Activated CD8-positive, alpha-beta memory T cell treated with anti-CD3 and anti-CD28 coated beads, Interleukin-2, amount 50 U/mL, for 1 hour (primary cell): ENCODE measurements around the gene TRDMT1.

Source experiments
- DNase-seq: peaks from one replicate; pipeline ENCODE4 v3.0.0-alpha.2; 2020; ENCODE audit errors: extremely low read depth

TRDMT1 gene

DNA sequence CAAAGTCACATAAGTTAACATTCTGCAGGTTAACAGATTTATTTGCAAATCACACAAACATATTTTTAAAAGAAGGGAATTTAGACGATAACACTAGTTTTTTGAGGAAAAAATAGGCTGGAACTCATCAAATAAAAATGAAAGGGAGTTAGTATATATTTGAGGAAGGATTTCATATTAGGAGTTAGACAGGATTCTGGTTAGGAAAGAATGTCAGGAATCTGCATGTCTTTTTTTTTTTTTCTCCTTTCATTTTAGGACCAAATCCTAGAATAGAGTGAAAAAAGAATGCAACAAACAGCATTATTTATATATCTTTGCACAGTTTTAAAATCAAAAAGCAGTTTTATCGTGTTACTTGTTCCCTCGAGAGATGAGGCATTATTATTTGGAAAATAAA is 8.9 kb upstream of the TRDMT1 start:
- DNase-seq, result no peak

DNA sequence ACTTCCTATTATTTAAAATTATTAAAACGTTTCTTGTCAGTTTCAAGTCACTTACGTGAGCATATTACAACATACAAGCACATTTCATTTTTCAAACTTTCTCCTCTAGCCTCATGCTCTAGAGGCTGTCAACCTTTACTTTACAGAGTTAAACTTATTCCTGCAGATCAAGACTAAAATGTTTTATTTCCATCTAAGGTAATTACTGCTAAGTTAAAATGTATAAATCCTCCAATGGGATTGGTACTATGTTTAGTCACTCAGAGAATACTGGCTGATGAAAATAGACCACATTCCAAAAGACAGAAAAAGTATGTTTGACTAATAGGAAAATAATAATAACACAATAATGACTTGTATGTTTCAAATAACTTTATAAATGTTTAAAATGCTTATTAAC is 8.4 kb upstream of the TRDMT1 start:
- no peak for DNase-seq

DNA sequence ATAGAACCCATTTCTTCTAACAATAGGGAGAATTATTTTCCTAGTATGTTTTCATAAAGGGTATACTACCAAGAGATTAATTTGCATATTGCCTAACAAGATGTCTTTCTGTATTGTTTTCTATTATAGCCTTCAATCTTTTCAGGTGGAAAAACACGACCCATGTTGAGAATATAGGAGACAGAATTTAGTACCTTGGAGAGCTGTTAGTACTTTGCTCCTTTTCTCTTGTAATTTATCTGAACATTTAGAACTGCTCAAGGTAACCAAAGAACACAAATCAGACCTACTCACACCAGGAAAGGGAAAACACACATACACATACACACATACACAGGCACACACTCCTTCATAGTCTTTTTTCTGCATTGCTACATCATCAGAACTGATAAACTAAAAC is 7.8 kb upstream of the TRDMT1 start:
- no peak for DNase-seq

DNA sequence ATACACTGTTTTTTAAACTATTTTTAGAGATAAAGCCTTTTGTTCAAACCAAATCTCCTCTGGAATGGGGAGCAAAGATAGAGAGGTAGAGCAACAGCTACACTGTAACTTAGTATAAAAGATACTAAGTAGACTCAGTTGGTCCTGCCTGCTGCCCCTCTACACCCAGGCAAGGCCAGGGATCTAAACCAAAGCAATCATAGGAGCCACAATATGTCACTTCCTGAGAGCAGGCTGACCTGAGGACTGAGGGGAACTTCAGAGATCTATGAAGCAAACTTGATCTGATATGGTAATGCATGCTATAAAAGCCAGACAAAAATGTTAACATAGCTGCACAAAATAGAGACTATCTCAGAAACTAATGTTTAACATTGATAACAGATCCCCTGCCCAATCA is 7.0 kb upstream of the TRDMT1 start:
- no peak for DNase-seq

DNA sequence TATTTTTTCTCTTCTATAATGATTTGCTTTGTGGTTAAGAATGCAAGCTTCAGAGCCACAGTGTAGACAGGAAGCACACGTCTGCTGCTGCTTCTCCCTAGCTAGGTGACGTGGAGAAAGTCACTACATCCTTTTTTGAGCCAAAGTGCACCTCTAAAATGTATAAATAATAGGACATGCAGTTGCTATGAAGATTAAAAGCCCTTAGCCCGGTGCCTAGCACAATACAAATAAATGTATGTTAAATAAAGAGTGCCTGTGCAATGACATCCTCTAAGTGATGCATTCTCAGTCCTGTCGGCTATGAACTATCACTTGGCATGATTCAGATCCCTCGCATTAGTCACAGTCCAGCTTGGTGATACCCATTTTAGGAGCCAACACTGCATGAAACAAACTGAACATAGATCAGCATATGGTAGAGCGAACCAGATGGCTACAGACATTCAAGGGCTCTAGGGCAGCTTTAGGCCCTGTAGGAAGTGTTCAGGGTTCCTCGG is 4.8 kb upstream of the TRDMT1 start:
- peak; percentile 39 for DNase-seq

DNA sequence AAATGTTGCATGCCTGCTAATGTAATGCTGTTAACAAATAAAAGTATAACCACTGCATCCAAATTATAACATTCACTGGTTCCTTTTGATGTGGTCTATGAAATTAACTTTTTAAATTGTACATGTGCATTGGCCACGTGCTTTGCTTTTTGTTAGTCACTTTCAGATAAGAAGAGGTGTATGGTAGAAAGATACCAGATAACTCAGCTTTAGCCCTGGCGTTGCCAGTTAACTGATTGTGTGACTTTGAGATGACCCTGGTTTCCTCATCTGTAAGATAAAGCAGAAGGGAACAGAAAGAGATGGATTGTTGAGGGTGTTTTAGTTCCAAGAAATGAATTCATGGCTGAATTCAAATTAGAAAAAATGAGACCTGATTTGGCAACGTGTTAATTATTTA is 1.9 kb upstream of the TRDMT1 start:
- no peak for DNase-seq

DNA sequence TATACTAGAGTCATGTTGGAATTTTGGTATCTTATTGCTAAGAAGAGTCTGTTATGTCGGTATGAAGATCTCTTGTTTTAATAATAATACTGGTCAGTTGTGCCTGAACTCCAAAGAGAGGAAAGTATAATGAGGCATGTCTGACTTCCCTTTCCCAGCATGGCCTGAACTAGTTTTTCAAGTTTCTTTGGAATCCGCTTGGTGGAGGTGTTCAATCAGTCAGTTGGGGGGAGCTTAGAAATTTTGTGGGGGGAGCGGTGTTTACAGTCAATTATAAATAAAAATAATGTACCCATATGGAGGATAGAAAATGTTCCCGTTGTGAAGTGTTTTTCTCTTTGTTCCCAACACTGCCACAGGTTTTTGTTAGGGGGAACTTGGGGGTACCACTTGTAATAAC is 1.5 kb upstream of the TRDMT1 start:
- no peak for DNase-seq

DNA sequence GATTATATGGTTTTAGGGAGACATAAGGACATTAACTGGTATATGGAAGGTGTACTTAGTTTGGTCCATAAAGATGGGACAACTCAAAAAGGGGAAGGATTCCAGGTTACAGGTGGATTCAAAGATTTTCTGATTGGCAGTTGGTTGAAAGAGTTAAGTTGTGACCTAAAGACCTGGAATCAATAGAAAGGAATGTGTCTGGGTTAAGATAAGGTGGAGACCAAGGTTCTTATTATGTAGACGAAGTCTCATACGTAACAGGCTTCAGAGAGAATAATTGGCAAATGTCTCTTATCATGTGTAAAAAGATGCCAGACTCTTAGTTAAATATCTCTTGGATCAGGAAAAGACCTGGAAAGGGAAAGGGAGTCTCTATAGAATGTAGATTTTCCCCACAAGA is 1.0 kb upstream of the TRDMT1 start:
- DNase-seq, result no peak

DNA sequence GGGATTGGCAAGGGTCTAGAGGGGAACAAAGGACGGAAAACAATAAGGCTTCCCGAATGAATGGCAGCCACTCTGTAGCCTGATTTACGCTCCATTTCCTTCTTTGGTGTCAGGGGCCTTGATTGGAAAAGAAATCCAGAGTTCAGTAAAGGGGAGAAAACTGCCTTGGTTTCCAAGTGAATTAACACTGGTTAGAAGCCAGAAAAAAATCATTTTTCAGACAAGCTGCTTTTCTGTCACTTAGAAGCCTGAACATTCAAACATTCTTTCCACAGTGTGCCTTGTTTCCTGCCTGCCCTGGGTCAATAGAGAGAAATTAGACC is 283 bp upstream of the TRDMT1 start:
- no peak for DNase-seq

DNA sequence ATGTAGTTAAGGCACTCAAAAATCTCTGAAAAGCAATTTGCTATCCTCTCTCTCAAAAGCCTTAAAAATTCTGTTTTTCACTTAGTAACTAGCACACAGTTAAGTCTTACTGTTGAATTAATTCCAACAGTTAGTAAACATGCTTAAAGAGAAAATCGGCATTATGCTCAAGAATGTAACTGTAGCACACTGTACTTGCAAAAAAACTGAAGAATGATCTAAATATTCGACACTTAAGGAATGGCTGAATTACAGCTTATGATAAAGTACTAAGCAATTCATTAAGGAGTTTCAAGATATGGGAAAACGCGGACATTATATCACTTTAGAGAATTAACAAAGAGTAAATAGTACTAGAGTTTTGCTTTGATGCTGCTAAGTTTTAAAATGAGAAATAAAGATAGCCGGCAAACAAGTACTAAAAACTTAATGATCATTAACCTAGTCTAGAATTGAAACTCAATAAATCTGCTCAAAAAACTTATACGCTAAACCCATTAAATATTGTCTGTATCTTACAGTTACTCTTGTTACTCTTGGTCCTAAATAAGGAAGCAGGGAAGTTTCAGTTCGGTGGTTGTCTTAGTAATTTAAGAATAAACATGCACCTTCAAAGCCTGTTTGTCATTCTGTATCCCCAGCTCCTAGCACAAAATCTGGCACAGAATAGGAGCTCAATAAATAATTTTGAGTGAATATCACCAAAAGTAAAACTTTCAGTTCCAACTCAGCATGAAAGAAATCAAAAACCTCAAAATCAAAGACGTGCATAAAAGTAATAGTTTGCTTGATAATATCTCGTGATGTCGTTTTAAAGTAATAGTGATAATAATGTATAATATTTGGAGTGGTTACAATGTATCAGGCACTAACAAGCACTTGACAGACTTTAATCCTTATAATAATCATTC is 1.2 kb downstream of the TRDMT1 start:
- DNase-seq, result no peak

DNA sequence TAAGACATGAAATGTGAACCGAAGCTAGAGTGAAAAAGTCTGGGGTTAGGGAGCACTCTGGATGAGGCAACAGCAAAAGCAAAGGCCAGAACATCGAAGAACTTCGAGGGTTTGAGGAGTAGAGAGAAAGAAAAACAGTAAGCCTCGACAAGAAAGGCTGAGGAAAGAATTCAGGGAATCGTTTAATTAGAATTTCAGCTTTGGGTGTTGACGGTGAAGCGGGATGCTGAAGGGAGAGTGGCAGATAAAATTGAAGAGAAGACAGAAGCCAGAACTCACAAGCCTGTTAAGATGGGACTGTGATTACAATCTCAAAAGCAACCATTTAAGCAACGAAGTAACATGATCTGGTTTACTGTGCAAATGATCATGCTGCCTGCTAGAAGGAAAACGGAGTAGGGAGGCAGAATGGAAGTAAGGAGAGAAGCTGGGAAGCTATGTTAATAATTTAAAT is 2.1 kb downstream of the TRDMT1 start:
- DNase-seq, result no peak

DNA sequence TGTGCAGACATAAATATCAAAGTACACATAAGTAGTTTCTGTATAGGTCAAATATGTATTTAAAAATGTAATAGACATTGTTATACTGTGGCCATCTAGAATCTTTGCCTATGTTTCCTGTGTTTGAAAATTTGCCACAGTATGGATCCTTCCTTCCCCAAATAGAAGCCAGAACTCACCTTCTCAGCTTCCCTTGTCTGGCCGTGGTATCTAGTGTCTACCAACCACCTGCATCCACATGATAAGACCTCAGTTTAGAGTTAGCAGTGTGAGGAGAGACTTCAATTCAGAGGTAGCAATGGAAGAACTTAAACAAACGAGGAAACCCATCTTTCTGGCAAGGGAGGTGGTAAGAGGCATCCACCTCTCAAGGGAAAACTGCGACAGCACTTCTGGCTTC is 4.9 kb downstream of the TRDMT1 start:
- no peak for DNase-seq

DNA sequence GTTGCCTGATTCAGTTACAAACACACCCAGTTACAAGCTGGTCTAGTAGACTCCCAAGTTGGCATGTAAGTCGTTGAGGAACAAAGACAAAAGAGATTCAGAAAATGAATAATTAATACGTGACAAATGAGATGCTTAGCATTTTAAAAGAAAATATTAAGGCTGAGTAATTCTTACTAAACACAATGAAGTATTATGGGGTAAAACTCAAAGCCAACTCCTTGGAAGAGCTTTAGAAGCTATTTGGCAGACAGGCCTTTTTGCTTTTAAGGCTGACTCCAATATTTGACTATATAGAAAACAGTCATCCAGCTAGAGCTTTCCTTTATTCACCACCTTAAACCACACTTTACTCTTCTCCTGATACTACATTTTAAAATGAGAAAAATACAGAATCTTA is 5.4 kb downstream of the TRDMT1 start:
- no peak for DNase-seq

DNA sequence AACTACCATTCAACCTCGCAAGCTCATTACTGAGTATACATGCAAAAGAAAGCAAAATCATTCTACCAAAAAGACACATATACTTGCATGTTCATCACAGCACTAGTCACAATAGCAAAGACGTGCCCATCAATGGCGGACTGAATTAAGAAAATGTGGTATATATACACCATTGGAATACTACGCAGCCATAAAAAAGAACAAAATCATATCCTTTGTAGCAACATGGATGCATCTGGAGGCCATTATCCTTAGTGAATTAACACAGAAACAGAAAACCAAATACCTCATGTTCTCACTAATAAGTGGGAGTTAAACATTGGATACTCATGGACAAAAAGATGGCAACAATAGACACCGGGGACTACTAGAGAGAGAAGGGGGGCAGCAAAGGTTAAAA is 6.4 kb downstream of the TRDMT1 start:
- no peak for DNase-seq

DNA sequence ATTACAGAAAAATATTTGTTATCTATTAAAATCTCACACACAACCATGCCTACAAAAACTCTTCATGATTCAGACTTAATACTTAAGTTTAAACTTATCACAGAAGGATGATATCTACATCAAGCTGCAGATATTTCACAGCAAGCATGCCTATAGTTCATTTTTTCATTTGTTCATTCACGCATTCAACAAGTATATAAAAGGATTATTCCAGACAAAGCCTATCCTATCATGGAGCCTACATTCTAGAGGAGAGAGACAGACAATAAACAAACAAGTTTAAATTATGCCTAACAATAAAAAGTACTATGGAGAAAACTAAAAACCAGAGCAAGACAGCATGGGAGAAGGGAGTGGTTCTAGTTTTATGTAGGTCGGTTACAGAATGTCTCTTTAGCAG is 10.9 kb downstream of the TRDMT1 start:
- DNase-seq, result no peak

DNA sequence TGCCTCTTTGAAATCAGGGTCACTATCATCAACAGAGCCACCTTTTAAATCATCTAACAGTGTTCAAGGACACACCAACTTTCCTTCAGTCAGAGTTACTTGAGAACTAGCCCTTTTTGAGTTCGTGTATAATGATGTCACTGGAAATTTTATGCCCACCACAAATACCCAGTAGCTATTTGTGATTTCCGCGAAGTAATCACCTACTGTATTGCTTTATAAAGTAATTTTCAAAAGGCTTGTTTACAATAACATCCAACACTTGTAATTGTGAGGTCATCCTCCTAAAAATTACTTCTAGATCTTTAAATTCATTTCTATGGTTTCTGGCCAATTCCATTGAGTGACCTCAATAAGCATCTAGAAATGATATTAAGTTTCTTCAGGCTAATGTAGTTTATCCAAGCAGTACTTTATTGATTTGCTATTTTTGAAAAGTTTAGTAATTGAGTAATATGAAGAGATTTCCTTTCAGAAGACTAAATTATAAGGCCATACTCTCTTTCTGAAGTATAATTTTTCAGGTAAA is 12.8 kb downstream of the TRDMT1 start:
- DNase-seq, result no peak

DNA sequence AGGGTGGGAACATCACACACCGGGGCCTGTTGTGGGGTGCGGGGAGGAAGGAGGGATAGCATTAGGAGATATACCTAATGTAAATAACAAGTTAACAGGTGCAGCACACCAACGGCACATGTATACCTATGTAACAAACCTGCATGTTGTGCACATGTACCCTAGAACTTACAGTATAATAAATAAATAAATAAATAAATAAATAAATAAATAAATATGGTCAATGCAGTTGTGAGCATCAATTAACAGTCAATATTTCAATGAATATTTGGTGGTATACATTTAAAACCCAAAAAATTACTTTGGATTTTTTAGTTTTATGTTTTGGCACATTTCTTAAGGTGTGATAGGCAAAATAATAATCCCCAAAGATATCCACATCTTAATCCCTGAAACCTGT is 15.6 kb downstream of the TRDMT1 start:
- no peak for DNase-seq

DNA sequence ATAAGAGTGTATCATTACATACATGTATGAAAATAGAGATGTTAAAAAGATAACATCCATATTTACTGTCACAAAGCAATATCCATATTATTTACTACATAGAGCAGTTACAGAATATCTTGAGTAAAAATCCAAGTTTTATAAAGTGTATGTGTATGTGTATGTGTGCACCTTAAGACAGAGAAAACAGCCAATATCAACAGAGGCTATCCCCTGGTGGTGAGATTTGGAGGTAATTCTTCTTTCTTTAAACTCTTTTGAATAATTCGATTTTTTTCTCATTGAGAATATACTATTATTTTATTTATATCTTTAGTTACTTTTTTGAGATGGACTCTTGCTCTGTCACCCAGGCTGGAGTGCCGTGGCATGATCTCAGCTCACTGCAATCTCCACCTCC is 18.4 kb downstream of the TRDMT1 start:
- DNase-seq, result no peak

DNA sequence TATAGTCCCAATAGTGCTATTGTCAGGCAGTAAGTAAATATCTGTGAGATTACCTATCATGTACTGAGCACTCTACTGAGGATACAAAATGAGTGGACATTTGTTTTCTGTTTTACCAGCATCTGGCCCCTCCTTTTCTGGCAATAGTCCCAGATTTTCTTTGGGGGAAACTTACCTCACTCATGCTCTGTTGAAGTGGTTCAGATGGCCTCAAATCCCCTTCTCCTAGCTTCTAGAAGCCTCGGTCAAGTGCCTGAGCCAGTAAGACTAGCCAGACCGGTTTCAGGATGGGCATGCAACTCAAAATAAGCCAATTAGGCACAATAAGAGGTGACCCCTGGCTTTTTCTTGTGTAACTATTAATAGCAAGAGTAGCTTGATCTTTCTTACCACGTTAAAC is 19.7 kb downstream of the TRDMT1 start:
- no peak for DNase-seq

DNA sequence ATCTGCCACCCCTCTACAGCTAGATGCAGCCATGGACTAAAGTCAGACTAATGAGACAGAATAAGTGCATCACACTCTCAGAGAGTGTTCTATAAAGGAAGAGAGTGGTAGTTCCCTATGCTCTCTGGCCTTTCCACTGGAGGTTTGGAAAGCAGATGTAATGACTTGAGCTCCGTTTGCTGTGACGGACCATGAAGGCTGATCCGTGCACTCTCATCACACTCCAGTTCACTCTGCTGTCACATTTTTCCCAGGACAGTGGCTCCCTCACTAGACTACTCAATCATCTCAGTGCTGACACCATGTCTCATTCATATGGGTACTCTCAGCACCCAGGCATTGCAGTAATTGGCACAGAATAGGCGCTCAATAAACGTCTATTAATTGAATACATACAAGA is 20.4 kb downstream of the TRDMT1 start:
- DNase-seq, result no peak

DNA sequence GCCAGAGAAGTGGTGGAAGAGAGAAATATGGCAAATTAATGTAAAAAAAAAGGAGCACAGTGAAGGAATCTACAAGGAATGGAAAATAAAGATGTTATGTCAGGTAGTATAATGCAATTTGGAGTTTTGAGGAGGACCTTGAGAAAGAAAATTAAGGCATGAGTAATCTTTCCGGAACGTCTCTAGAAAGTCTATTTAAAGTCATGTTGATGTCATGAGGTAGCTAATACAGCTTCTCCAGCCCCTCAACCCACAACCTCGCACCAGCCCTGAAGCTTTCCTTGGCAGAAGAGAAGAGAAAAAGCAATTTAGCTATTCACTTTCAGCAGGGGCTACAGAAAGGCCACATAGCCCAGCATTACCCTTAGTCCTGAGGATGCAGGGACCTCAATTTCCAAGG is 22.5 kb downstream of the TRDMT1 start:
- no peak for DNase-seq

DNA sequence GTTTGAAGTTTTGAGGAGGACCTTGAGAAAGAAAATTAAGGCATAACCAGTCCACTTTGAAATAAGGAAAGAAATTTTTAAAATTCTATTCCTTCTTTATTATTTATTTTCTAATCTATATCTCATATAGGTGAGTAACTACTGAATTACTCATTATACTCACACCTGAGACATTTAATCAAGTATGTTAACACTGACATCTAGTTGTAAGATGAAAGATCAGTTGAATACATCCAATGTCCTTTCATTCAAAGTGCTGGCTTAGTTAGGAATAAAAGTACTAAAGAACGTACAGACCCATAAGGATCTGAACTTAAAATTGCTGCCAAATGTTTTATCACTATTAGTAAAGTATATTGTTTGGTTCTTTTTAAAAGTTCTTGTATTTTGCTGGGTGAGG is 23.5 kb downstream of the TRDMT1 start:
- DNase-seq, result no peak

DNA sequence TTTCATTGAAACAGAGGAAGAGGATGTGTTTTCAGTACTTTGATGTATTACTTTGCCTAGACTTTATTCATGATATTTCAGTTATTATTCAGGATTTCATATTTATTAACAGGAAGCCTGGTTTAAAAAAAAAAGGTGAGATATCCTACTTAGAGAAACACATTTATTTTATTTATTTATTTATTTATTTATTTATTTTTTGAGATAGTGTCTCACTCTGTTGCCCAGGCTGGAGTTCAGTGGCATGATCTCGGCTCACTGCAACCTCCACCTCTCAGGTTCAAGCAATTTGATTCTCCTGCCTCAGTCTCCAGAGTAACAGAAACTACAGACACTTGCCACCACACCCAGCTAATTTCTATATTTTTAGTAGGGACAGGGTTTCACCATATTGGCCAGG is 24.5 kb downstream of the TRDMT1 start:
- DNase-seq, result no peak

DNA sequence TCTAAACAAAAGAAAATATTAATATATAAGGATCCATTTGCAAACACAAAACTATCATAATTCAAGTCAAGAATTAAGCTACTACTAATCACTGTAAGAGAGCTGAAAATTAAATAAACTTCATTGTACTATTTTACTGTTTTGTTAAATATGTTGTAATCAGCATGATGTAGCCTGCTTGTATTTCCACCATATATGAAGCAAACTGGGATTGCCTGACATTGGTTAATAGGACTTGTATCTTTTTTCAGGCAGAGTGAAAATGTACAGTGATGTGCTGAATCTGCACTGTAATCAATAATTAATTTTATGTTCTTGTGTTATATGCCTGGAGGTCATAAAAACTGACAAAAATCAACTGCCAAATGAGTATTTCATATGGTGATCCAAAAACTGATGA is 25.4 kb downstream of the TRDMT1 start:
- DNase-seq, result no peak
